ENCODE measurements around the gene ERN2. TPM values are rescaled to one million over a fixed set of nuclear protein-coding genes. Genes with fewer than 3 reads are reported as not detected.

The ERN2 gene
- total RNA-seq, 1 experiment from 2014 or later = 2.1 TPM

GRCh38 chr16:23690771-23691482 is 22.1 kb downstream of the ERN2 start:
- no peak for DNase-seq
- Histone ChIP-seq H4K8ac (replicated peaks; ENCODE audit: insufficient read length, low read depth, low read length) (no peak overlapping the region), H3K4me2 (ENCODE audit: insufficient read depth, insufficient read length, low read length) (no peak overlapping the region), H3K27me3 (ENCODE audit: insufficient read depth, low read length) (no peaks in the 10 kb centered on the region), H2AK5ac (ENCODE audit: insufficient read length, low read length) (no peak overlapping the region), H2BK15ac (ENCODE audit: low read depth, low read length) (no peak overlapping the region), H3K27ac (ENCODE audit: insufficient read length, low read depth, low read length) (no peak overlapping the region), H4K91ac (ENCODE audit: insufficient read length, low read depth, low read length) (no peak overlapping the region), H2BK120ac (ENCODE audit: low read depth, low read length, poor library complexity, severe bottlenecking) (no peak overlapping the region), H4K5ac (ENCODE audit: insufficient read length, low read depth, low read length) (no peak overlapping the region), H2BK12ac (ENCODE audit: insufficient read length, low read depth, low read length) (no peak overlapping the region), H3K4me1 (ENCODE audit: insufficient read depth, low read length) (no peaks in the 10 kb centered on the region), H3T11ph (ENCODE audit: low read length) (no peak overlapping the region), H2BK20ac (ENCODE audit: low read depth, low read length, poor library complexity, severe bottlenecking) (no peak overlapping the region), H3K4ac (ENCODE audit: low read depth, low read length) (no peak overlapping the region), H3K79me1 (ENCODE audit: insufficient read depth, low read depth, low read length, poor library complexity, severe bottlenecking) (no peaks in the 10 kb centered on the region), H3K9me3 (ENCODE audit: control insufficient read depth, low read depth, low read length) (no peaks in the 10 kb centered on the region), H3K14ac (ENCODE audit: insufficient read depth, low read length) (no peak overlapping the region), H3K56ac (ENCODE audit: insufficient read length, low read depth, low read length) (no peak overlapping the region), H4K20me1 (ENCODE audit: control insufficient read depth, insufficient read depth, insufficient read length) (no peaks in the 10 kb centered on the region), H2BK5ac (ENCODE audit: insufficient read length, low read length) (no peak overlapping the region), H3K9ac (ENCODE audit: extremely low read depth, insufficient read length, low read length) (no peak overlapping the region), H3K23me2 (ENCODE audit: insufficient read length, low read depth, low read length, poor library complexity, severe bottlenecking) (peaks cover 6% of the 10 kb centered on the region), H3K18ac (ENCODE audit: insufficient read length, low read depth, low read length) (no peak overlapping the region), H3K79me2 (ENCODE audit: insufficient read depth, low read length) (no peaks in the 10 kb centered on the region), H2AFZ (ENCODE audit: low read length) (no peak overlapping the region), H3K23ac (ENCODE audit: insufficient read length, low read depth, low read length) (no peak overlapping the region)
- H3K27me3 Mint-ChIP-seq (ENCODE audit: low read depth) = no peaks in the 10 kb centered on the region
- no peaks in the 10 kb centered on the region for H3K9me3 Mint-ChIP-seq
- TF ChIP-seq, protein P1, sequence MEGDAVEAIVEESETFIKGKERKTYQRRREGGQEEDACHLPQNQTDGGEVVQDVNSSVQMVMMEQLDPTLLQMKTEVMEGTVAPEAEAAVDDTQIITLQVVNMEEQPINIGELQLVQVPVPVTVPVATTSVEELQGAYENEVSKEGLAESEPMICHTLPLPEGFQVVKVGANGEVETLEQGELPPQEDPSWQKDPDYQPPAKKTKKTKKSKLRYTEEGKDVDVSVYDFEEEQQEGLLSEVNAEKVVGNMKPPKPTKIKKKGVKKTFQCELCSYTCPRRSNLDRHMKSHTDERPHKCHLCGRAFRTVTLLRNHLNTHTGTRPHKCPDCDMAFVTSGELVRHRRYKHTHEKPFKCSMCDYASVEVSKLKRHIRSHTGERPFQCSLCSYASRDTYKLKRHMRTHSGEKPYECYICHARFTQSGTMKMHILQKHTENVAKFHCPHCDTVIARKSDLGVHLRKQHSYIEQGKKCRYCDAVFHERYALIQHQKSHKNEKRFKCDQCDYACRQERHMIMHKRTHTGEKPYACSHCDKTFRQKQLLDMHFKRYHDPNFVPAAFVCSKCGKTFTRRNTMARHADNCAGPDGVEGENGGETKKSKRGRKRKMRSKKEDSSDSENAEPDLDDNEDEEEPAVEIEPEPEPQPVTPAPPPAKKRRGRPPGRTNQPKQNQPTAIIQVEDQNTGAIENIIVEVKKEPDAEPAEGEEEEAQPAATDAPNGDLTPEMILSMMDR (conservative IDR thresholded peaks at IDR 0.05) = no peak
- H3K4me3 Mint-ChIP-seq = no peak overlapping the region
- H3K4me1 Mint-ChIP-seq = peaks cover 16 to 17% of the 10 kb centered on the region in 2 experiments
- WGBS (ENCODE audit: extremely low coverage, insufficient read length, low lambda C conversion rate) = no CpG with 5 or more reads among the region's 25 CpGs
- H3K36me3 Mint-ChIP-seq (ENCODE audit: insufficient read depth in 1 of 3, low read depth in 3 of 3) = peaks cover 34 to 65% (median 55%) of the 10 kb centered on the region in 3 experiments; a peak in 6 of 7 replicates
- no peak overlapping the region; a peak in 1 of 7 replicates for H3K27ac Mint-ChIP-seq
